ENCODE results near the gene ARMC2. TPM values are rescaled to one million over a fixed set of nuclear protein-coding genes. Genes with fewer than 3 reads are reported as not detected.

Gene ARMC2
- total and polyA plus RNA-seq, 2 of the 8 experiments (the other 6 are each of a cell fraction or from before 2014, with no cell fraction given): 1.6 to 4.4 TPM

DNA sequence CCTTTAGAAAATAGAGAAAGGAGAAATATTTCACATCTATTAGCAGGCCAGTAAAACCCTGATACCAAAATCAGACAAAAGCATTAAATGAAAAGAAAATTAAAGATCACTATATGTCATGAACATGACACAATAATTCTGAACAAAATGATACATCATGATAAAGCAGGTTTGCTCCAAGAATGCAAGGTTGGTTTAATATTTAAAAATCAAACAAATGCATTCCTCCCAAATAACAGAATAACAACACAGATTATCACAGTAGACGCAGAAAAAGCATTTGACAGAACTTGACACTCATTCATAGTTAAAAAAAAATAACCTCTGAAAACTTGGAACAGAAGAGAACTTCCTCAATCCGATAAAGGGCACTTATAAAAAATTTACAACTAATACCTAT, 22.9 kb upstream of the ARMC2 start:
- Histone ChIP-seq H3K23ac (ENCODE audit: insufficient read length) (no peak overlapping the region), H4K91ac (replicated peaks; ENCODE audit: insufficient read length, low read length) (no peak overlapping the region), H2AK5ac (ENCODE audit: low read depth, low read length) (no peak overlapping the region), H4K8ac (ENCODE audit: extremely low read depth, insufficient read depth, low read length) (no peak overlapping the region), H2BK5ac (ENCODE audit: low read depth, low read length) (no peak overlapping the region), H3K18ac (ENCODE audit: extremely low read depth, low read length) (no peak overlapping the region), H3K9me3 (ENCODE audit: insufficient read depth in 2 of 2, low read depth in 1 of 2, low read length in 1 of 2) (no peaks in the 10 kb centered on the region), H3K4me2 (ENCODE audit: insufficient read depth in 1 of 2, low read depth in 2 of 2, low read length in 2 of 2) (no peak overlapping the region), H3K14ac (ENCODE audit: insufficient read length) (no peak overlapping the region), H3K27ac (ENCODE audit: low read depth, low read length) (no peak overlapping the region), H3K79me1 (ENCODE audit: low read depth, low read length) (no peaks in the 10 kb centered on the region), H2BK12ac (ENCODE audit: low read depth, low read length) (no peak overlapping the region), H2BK120ac (replicated peaks; ENCODE audit: low read depth, low read length) (no peak overlapping the region), H4K20me1 (replicated peaks in 1 of 2; ENCODE audit: control insufficient read depth in 1 of 2, insufficient read depth in 2 of 2, low read length in 2 of 2) (no peaks in the 10 kb centered on the region), H3K56ac (replicated peaks; ENCODE audit: insufficient read length, low read depth, low read length) (no peak overlapping the region), H3K4me1 (replicated peaks in 1 of 4; ENCODE audit: control insufficient read depth in 3 of 4, insufficient read depth in 4 of 4, low read length in 3 of 4) (no peaks in the 10 kb centered on the region), H3K27me3 (replicated peaks in 1 of 4; ENCODE audit: control insufficient read depth in 3 of 4, extremely low read depth in 1 of 4, insufficient read depth in 3 of 4, low read length in 3 of 4) (peaks cover 0 to 1% (median 0%) of the 10 kb centered on the region in 4 experiments; a peak in 1 of 7 replicates), H3K36me3 (ENCODE audit: control insufficient read depth in 2 of 4, insufficient read depth in 4 of 4, low read length in 3 of 4) (no peaks in the 10 kb centered on the region), H3K4me3 (ENCODE audit: extremely low read depth in 1 of 4, insufficient read depth in 2 of 4, low read depth in 3 of 4, low read length in 4 of 4) (no peak overlapping the region), H3K23me2 (ENCODE audit: low read depth, low read length) (no peaks in the 10 kb centered on the region), H3K79me2 (ENCODE audit: control insufficient read depth in 1 of 2, insufficient read depth in 2 of 2, low read length in 2 of 2) (no peaks in the 10 kb centered on the region), H3K4ac (replicated peaks; ENCODE audit: insufficient read length, low read depth, low read length) (no peak overlapping the region), H2AFZ (ENCODE audit: low read length) (no peak overlapping the region), H2BK20ac (ENCODE audit: low read length) (no peak overlapping the region), H4K5ac (ENCODE audit: insufficient read length, low read depth, low read length) (no peak overlapping the region), H3K9ac (replicated peaks in 1 of 4; ENCODE audit: extremely low read depth in 1 of 4, low read depth in 3 of 4, low read length in 3 of 4) (no peak overlapping the region), H2BK15ac (ENCODE audit: low read length) (no peak overlapping the region)
- ChIA-PET CTCF (ENCODE audit: partially characterized antibody) (no interaction called here), POLR2A (ENCODE audit: partially characterized antibody) (no interaction called here)
- DNase-seq (ENCODE audit: low read depth in 1 of 2, low spot score in 2 of 2) (no peak), FAIRE-seq (no peak)
- WGBS, 2 experiments (ENCODE audit: extremely low coverage in 1 of 2, insufficient coverage in 1 of 2, insufficient read length in 1 of 2, insufficient replicate concordance in 2 of 2, low coverage in 1 of 2, low lambda C conversion rate in 2 of 2, missing lambda C conversion rate in 1 of 2): 85% methylated on average over 2 of the region's 2 CpGs; no CpG with 5 or more reads in 1 of the 2 experiments
- TF ChIP-seq SRF (IDR thresholded peaks at IDR 0.05; ENCODE audit: low read depth, low read length) (no peak), NRF1 (IDR thresholded peaks at IDR 0.05; ENCODE audit: low read depth, low read length) (no peak), PHF8 (conservative IDR thresholded peaks at IDR 0.05; ENCODE audit: low read depth, low read length) (no peak)

Measured in H1 (cell line).